HG02840 (cell line): ENCODE data around the gene SLC35E1.
"Not testable (repeated sequence)": the region's sequence is repeated elsewhere in the genome, so short reads cannot be mapped to it uniquely, and the experiment has no call there.

ENCODE experiments used
- ATAC-seq: cut with Tn5 transposase; IDR thresholded peaks from one replicate; pipeline ENCODE4 v1.9.1; 2021; ENCODE audit warnings: mild to moderate bottlenecking, moderate library complexity, moderate number of reproducible peaks; ENCODE audit not compliant: unreplicated experiment, low FRiP score

SLC35E1 gene

DNA sequence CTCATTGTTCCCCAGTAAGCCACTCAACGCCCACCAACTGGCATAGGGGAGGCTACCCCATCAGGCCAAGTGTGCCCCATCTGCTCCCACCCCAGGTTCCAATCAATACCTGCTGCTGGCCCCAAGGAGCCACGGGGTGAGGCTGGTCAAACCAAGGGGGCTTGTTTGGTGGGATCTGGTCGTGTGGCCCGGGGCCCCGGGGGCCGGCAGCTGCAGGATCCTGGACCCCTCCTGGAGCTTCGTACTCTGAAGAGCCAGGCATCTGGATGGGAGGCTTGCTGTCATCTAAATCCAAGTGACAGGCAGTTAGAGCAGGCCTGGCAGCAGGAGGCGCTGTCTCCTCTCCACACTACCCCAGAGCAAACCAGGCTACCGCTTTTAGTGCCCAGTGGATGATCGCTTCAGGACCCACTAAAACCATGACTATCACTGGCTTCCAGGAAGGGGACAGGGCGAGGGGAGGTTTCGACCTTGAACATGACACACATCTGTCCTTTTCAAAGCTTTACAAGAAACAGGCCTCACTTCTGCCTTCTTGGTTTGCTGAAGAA lies 44.2 kb downstream of the SLC35E1 start:
- no peak for ATAC-seq

DNA sequence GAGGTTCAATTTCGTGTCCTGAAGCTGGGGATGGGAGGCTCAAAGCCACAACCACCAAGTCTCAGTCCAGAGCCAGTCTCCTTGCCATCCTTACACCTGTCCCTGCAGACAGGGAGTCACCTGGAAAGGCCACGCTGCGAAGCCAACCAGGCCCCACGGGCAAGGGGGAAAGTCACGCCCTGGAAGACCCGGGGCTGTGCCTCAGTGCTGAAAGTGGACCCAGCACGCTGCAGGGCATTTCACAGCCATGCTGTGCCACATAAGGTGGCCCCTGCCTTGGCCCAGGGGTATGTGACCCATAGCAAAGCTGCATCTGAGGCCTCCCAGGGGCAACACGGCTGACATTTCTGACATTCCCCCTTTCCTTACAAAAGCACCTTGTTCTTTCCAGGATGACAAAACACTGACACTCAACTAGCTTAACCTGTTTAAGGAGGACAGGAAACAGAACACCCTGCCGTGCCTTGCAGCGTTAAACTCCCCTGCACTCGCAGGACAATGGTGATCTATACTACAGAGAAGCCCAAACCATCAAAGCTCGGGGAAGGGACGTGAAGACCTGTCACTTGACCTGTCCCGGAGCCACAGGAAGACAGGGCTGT lies 44.8 kb downstream of the SLC35E1 start:
- ATAC-seq = no peak

DNA sequence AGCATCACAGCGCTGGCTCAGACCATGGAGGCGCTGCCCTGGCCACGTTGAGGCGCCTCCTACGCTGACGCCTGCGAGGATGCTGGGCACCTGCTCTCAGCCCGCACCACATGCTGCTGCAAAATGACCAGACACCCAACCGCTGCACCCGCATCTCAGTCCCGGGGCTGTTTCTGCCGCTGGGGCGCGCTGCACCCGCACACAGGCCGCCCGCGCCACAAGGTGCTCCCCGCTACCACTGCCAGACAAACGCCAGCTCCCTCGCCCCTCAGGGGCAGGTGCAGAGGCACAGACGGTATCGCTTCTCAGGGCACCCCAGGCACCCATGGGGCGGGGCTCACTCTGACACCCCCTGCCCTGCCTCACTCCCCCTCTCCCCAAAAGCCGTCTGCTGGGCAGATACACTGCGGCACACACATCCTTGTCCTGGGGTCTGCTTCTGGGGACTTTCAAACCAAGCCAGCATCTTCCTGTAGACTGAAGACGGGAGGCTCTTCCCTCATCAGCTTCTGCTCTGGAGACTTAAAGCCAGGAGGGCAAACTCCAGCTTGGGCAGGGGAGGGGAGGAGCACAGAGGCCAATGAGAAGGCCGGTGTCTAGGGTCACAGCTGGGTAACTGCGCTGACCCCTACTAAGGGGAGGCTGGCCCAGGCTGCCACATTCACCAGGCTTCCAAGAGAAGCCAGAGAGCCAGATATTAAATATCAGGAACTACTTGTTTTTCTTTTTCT lies 46.3 kb downstream of the SLC35E1 start:
- ATAC-seq = no peak

DNA sequence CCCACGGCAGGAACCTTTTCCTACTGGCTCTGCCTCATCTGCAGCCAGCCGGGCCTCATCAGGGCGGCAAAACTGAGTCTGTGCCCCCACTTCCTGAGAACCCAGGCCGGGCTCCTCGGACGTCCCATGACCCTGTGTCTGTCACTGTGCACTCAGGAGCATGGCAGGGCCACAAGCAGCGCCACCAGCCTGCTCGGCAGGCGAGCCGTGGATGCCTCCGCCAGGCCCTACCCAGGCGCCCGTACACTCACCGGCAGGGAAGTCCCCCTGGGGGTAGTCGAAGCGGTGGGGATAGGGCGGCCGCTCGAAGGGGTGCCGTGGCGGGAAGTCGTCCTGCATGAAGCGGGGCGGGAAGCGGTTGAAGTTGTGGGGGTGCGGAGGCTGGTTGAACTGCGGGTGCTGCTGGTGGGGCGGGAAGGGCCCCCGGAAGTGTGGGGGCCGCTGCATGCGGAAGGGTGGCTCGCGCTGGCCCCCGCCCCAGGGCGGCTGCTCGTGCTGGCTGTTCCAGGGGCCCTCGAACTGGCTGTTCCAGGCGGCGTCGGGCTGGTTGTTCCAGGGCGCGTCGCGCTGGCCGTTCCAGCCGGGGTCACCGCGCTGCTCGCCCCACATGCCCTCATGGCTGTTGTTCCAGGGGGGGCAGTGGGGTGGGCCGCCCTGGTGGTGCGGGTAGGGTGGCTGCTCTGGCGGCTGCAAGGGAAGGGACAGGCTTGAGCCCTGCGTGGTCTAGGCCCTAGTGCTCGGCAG lies 47.1 kb downstream of the SLC35E1 start:
- no peak for ATAC-seq

DNA sequence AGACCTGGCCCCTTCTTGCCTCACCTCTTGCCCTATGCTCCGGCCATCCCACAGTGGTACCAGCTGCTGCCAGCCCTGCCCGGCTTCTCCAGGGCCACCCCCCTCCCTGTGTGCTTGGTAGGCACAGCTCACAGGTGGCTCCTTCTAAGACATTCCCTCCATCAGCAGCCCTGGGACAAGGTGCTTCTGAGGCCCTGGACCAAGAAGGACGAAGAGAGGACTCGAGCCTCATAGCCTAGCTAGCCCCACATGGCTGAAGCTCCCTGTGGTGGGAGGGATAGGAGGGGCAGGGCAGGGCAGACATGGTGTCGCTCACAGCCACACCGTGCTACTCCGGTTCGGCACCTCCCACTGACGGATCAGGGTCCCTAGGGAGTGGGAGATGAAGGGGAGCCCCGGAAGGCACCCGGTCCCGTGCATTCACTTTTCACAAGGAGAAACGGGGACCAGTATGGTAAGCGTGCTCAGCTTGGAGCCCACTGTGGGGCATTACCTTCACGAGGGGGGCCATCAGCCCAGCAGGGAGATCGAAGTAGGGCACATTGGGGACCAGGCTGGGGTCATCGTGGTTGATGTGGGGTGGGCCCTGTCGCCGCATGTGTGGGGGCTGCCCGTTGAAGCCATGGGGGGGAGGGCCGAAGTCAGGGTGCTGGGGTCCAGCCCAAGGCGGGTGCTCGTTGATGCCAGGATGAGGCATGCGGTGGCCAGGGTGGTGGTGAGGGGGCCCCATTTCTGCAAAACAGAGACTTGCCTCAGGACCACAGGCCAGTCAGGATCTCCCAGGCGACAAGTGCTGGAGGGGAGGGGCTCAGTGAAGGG lies 49.4 kb downstream of the SLC35E1 start:
- no peak for ATAC-seq

GRCh38 chr19:16521715-16522289 lies 50.4 kb downstream of the SLC35E1 start:
- no peak for ATAC-seq

- no peak for ATAC-seq
These were observed 51.1 kb downstream of the SLC35E1 start for GRCh38 chr19:16520986-16521624.

GRCh38 chr19:16520074-16520973 lies 51.9 kb downstream of the SLC35E1 start:
- no peak for ATAC-seq

DNA sequence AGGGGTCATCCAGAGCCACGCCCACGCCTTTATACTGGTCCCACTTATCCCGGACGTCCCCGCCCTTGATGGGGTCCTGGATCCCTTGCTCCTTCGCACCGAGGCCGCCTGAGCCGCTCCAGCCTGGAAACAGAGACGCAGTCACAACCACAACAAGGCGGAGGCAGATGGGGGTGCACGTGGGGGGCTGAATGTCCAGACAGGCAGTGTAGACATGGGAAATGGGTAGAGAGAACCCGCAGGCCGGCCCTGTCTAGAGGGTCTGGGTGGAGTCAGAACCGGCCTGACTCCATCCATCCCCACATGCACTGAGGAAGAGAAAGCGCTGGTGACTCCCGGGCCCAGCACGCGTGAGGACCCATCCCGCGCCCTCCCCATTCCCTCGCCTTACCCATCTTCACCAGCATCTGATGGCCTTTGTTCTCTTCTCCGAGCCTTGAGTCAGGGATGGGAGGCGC lies 53.0 kb downstream of the SLC35E1 start:
- ATAC-seq = no peak

GRCh38 chr19:16518483-16519229 lies 53.6 kb downstream of the SLC35E1 start:
- ATAC-seq = no peak

DNA sequence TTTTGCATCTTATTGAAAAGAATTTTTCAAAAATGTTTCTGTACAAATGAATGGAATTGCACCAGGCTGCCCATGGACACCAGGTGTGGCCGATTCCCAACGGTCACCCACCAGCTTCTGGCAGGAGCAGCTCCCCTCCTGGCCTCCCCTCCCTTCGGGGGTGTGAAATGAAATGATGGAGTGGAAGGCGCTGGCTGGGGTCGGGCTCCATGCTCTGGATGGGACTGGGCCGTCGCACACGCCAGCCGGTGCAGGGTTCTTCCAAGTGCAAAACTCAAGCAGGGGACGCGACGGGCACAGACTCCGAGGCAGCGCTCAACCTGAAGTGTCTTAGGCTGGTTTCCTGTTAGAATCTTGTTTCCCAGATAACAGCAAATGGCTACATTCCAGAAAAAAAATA lies 54.2 kb downstream of the SLC35E1 start:
- no peak for ATAC-seq

DNA sequence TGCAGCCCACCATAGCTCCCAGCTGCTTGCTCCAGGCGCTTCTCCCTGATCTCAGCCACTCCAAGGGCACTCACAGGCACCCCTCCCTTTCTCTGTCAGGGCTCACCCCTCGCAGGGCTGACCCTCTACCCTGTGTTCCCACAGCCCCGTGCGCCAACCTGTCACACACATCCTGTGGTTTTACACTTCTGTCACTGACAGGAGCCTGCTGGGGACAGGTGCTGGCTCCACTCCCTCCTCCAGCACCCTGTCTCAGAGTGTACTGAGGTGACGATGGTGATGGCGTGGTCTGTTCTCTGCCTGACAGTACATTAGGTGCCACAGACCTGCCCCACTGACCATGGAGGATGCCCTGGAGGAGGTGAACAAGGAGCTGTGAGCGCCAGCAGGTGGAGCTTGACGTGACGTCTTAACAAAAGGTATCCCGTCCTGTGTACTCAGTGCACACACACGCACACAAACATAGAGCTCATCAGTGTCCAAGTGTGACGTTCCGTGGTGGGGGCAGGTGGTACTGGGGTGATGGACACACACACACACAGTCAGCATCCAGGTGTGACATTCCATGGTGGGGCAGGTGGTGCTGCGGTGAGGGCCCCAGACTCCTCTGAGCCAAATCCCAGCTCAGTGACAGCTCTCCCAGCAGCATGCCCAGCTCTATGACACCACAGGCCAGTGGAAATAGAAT lies 55.1 kb downstream of the SLC35E1 start:
- no peak for ATAC-seq

DNA sequence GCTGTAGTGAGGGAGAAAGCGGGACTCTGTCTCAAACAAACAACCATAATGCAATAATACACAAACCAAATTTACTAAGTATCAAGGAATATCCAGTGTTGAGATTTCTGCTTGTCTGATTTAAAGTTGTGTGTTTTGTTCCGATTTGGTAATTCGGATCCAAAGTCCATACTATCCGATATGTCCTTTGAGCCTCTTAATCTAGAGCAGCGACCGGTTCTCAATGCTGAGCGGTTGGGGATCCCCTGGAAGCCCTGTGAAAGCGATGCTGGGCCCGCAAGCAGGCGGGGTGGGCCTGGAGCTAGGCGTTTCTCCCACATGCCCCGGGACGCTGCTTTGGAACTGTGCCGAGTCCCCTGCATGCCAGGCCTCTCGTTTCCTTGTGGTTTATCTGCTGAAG lies 55.8 kb downstream of the SLC35E1 start:
- ATAC-seq = no peak

GRCh38 chr19:16514383-16515019 lies 57.7 kb downstream of the SLC35E1 start:
- no peak for ATAC-seq

GRCh38 chr19:16512611-16513010 lies 59.6 kb downstream of the SLC35E1 start:
- ATAC-seq = not testable (repeated sequence)

DNA sequence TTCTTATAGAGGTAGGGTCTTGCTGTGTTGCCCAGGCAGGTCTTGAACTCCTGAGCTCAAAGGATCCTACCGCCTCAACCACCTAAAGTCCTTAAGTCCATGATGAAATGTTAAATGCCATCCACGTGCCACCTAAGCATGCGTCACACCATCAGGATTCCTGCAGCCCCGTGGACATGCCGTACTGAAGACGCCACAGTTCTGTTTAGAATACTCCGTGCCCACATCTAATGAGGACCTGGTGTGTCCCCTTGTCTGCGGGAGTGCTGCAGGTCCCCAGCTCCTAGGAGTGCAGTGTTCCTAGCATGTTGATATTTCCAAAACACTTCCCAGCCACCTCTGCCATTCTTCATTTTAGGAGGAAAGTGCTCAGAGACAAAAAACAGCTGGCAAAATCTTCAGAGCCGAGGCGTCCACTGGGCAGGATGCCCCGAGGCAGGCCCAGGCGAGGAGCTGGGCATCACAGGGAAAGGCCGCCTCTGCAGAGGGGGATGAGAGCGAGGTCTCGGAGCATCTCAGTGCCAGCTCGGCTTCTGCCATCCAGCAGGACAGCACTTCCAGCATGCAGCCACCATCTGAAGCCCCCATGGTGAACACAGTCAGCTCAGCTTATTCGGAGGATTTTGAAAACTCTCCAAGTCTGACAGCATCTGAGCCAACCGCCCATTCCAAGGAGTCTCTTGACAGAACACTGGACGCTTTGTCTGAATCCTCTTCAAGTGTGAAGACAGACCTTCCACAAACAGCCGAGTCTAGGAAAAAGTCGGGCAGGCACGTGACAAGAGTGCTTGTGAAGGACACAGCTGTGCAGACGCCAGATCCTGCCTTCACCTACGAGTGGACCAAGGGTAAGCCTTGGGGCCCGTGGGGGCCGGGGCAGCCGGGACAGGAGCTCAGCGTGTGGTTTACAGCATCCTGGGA lies 62.8 kb downstream of the SLC35E1 start:
- ATAC-seq = no peak
